Mesendoderm (in vitro differentiated cells): ENCODE measurements around the gene MDC1.
"Not testable (repeated sequence)": the region's sequence is repeated elsewhere in the genome, so short reads cannot be mapped to it uniquely, and the experiment has no call there.

Experiments
- DNase-seq: peaks from one replicate; pipeline ENCODE4 v3.0.0; 2013
- H2AK5ac ChIP-seq: 2 replicates; pipeline ENCODE4 v1.6.1; 2013; ENCODE audit warnings: low read length, inconsistent platforms
- H2BK120ac ChIP-seq: 2 replicates; pipeline ENCODE4 v1.6.1; 2013; ENCODE audit warnings: low read depth, mild to moderate bottlenecking, low read length, moderate library complexity, mixed read lengths
- H2BK15ac ChIP-seq: replicated peaks from 2 replicates; pipeline ENCODE4 v1.6.1; 2013; ENCODE audit warnings: low read depth, mild to moderate bottlenecking, moderate library complexity
- H2BK5ac ChIP-seq: 2 replicates; pipeline ENCODE4 v1.6.1; 2013; ENCODE audit warnings: low read length, inconsistent platforms
- H3K18ac ChIP-seq: 2 replicates; pipeline ENCODE4 v1.6.1; 2013; ENCODE audit warnings: mild to moderate bottlenecking, low read length, mixed read lengths
- H3K23ac ChIP-seq: one replicate; pipeline ENCODE4 v1.6.1; 2013; ENCODE audit warnings: low read length
- H3K27ac ChIP-seq: 2 replicates; pipeline ENCODE4 v1.5.1; 2013; ENCODE audit warnings: low read depth, mild to moderate bottlenecking, inconsistent platforms, low read length, moderate library complexity
- H3K27me3 ChIP-seq: 2 replicates; pipeline ENCODE4 v1.6.1; 2013; ENCODE audit warnings: low read length, control low read depth, mild to moderate bottlenecking, inconsistent platforms; ENCODE audit not compliant: insufficient read depth, poor library complexity
- H3K36me3 ChIP-seq: 2 replicates; pipeline ENCODE4 v1.6.1; 2013; ENCODE audit warnings: low read length, inconsistent platforms; ENCODE audit not compliant: control insufficient read depth, insufficient read depth
- H3K4ac ChIP-seq: one replicate; pipeline ENCODE4 v1.6.1; 2013; ENCODE audit warnings: low read depth, mild to moderate bottlenecking, low read length, moderate library complexity
- H3K4me1 ChIP-seq: 2 replicates; pipeline ENCODE4 v1.6.1; 2013; ENCODE audit warnings: low read depth, low read length, inconsistent platforms; ENCODE audit not compliant: control insufficient read depth
- H3K4me2 ChIP-seq: 2 replicates; pipeline ENCODE4 v1.6.1; 2013; ENCODE audit warnings: low read length
- H3K4me3 ChIP-seq: 2 replicates; pipeline ENCODE4 v1.5.1; 2013; ENCODE audit warnings: mild to moderate bottlenecking, low read length
- H3K56ac ChIP-seq: one replicate; pipeline ENCODE4 v1.6.1; 2013; ENCODE audit warnings: low read length
- H3K79me1 ChIP-seq: 2 replicates; pipeline ENCODE4 v1.6.1; 2013; ENCODE audit warnings: low read length, inconsistent platforms
- H3K79me2 ChIP-seq: 2 replicates; pipeline ENCODE4 v1.6.1; 2013; ENCODE audit warnings: mild to moderate bottlenecking, low read length; ENCODE audit not compliant: control insufficient read depth, insufficient read depth
- H3K9ac ChIP-seq: 2 replicates; pipeline ENCODE4 v1.6.1; 2013; ENCODE audit warnings: low read length, inconsistent platforms
- H4K5ac ChIP-seq: one replicate; pipeline ENCODE4 v1.6.1; 2013; ENCODE audit warnings: low read length
- H4K8ac ChIP-seq: one replicate; pipeline ENCODE4 v1.6.1; 2013; ENCODE audit warnings: low read depth, mild to moderate bottlenecking, control low read depth, low read length, moderate library complexity
- WGBS: extraction: QIAGEN DNeasy Blood & Tissue Kit; methylation state at CpG from one replicate; pipeline ENCODE4 v1.1.7; 2013; ENCODE audit warnings: low lambda C conversion rate, missing lambda C conversion rate; ENCODE audit not compliant: insufficient coverage; ENCODE audit errors: extremely low coverage; 5-methylcytosine and 5-hydroxymethylcytosine counted together

Gene MDC1

DNA sequence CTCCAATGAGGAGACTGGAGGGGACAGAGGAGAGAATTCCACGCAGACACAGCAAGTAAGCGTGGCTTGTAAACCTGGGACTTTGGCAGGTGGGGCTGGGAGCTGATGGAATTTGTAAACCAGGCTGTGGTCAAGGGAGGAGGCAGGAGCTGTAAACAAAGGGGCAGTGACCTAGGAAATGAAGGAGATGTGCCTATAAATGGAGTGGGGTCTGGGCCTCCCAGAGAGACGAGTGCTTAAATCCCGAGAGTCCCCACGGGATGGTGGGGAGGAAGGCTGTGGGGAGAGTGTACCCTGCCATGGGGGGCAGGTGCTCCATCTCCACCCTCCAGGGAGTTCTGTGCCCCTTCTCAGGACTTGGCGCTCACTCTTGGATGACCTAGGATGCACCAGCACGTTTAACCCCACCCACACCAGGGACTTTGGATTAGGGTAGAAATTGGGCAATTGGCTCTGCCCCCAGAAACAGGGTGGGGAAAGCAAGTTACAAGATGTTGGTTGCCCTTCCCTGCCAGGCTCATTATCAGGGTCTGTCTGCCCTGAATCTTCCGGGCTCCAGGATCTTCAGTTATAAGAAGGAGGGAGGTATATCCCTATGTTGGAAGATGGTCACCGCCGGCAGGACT, 40.3 kb downstream of the MDC1 start:
- Histone ChIP-seq H3K79me1 (peaks cover 12% of the 10 kb centered on the region), H3K27me3 (no peaks in the 10 kb centered on the region), H2AK5ac (no peak overlapping the region), H3K9ac (no peak overlapping the region), H4K5ac (no peak overlapping the region), H3K4ac (no peak overlapping the region), H3K4me3 (no peak overlapping the region), H2BK15ac (no peak overlapping the region), H3K36me3 (peaks cover 10% of the 10 kb centered on the region), H3K23ac (no peak overlapping the region), H3K4me1 (no peaks in the 10 kb centered on the region), H3K18ac (no peak overlapping the region), H3K4me2 (no peak overlapping the region), H4K8ac (no peak overlapping the region), H2BK5ac (no peak overlapping the region), H3K56ac (no peak overlapping the region), H2BK120ac (no peak overlapping the region), H3K27ac (no peak overlapping the region), H3K79me2 (peaks cover 16% of the 10 kb centered on the region)
- no peak for DNase-seq
- WGBS, result no CpG with 5 or more reads among the region's 10 CpGs

DNA sequence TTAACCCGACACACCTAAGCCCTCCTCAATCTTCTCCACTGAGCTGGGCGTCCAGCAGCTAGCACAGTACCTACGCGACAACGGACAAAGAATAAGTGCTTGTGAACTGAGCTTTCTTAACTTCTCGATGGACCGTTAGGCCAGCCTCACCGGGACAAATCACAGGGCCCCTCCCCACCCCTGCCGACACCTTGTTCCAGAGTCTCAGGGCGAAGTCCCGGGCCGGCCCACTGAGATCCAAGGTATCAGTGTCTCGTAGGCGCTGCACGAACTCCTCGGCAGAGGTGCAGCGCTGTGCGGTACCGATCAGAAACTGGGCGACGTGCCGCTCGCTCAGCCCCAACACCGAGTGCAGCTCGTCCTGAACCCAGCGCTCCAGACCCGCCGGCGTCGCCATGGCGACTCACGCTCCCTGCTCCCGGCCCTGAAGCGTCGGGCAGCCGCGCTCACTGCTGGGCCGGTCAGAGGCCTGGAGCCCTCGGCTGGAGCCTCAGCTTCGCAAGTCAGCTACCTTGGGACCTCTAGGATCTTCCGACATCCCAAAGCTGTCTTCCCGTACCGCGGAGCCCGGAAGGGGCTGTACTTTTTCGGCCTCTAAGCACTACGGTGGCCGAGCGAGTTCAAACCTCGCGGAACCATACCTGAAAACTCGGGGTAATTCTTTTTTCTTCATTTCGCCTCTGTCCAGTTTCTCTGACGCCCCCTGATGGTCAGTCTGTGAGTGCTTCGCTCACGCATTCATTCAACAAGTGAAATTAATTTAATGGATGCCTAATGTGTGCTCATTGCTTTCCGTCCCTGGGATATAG, 44.4 kb downstream of the MDC1 start, which contains the start of gene DHX16:
DHX16 (minus strand) TSS at position 562 of the 809 bp plus-strand sequence; CDS start at position 397, 165 bp downstream.
- Histone ChIP-seq H3K36me3 (peaks cover 8% of the 10 kb centered on the region), H3K27ac (peak within 1 kb of the TSS; percentile 69), H2AK5ac (no peak within 1 kb of the TSS), H3K56ac (peak within 1 kb of the TSS; percentile 97), H2BK15ac (no peak within 1 kb of the TSS), H3K4ac (no peak within 1 kb of the TSS), H3K4me1 (no peaks in the 10 kb centered on the region), H2BK120ac (no peak within 1 kb of the TSS), H3K27me3 (no peaks in the 10 kb centered on the region), H3K4me2 (peak within 1 kb of the TSS; percentile 96), H3K4me3 (peak within 1 kb of the TSS; percentile 97), H4K5ac (no peak within 1 kb of the TSS), H4K8ac (no peak within 1 kb of the TSS), H3K79me2 (peaks cover 4% of the 10 kb centered on the region), H2BK5ac (no peak within 1 kb of the TSS), H3K23ac (peak within 1 kb of the TSS; percentile 96), H3K18ac (no peak within 1 kb of the TSS), H3K9ac (peak within 1 kb of the TSS; percentile 98), H3K79me1 (peaks cover 4% of the 10 kb centered on the region)
- whole genome bisulfite sequencing, result no CpG with 5 or more reads among the region's 57 CpGs
- peak; percentile 98 for DNase-seq

DNA sequence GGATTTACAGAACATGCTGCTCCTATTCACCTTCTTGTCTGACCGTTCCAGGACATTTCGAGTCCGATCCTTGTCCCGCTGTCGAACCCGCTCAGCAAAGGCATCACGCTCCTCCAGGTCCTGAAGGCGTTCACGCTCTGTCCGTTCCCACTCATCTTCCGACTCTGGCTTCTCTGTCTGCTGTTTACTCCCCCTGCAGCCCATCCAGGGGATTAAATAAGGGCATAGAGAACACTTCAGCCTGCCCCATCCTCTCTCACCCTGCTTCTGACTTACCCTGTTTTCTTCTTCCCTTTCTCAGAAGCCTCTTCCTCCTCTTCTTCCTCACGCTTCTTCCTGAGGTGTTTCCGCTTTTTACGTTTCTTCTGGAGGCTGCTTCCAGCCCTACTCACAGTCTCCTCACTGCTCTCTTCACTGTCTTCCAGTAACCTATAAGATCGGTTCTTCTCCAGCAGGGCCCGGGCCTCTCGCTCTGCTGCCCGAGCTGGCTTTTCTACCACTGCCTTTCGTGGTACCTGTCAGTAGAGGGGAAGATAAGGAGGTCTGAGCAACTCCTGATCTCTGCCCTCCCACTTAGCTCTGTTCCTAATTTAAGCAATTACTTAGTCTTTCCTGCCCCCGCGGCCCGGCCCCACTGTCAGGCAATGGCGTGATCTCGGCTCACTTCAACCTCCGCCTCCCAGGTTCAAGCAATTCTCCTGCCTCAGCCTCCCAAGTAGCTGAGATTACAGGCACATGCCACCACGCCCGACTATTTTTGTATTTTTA, 46.1 kb downstream of the MDC1 start:
- Histone ChIP-seq H2BK15ac (no peak overlapping the region), H2BK120ac (no peak overlapping the region), H2AK5ac (no peak overlapping the region), H3K4me3 (no peak overlapping the region), H4K8ac (no peak overlapping the region), H3K56ac (no peak overlapping the region), H3K27ac (no peak overlapping the region), H4K5ac (no peak overlapping the region), H2BK5ac (no peak overlapping the region), H3K36me3 (peaks cover under 1% of the 10 kb centered on the region), H3K27me3 (no peaks in the 10 kb centered on the region), H3K4ac (no peak overlapping the region), H3K18ac (no peak overlapping the region), H3K23ac (no peak overlapping the region), H3K9ac (no peak overlapping the region), H3K79me1 (peaks cover 4% of the 10 kb centered on the region), H3K4me1 (no peaks in the 10 kb centered on the region), H3K79me2 (peaks cover 4% of the 10 kb centered on the region), H3K4me2 (no peak overlapping the region)
- no CpG with 5 or more reads among the region's 27 CpGs for WGBS
- peak; percentile 45 for DNase-seq

DNA sequence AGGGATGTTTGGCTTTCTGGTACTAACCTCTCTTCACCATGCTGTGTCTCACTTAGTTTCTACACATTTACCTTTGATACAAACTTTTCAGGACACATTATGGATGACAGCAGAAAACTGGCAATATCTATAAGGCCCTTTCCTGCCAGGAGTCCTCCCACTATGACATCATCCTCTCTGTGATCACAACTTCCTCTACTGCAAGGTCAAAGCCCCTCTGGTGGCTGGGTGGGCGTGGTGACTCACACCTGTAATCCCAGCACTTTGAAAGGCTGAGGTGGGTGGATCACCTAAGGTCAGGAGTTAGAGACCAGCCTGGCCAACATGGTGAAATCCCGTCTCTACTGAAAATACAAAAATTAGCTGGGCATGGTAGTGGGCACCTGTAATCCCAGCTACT, 50.8 kb downstream of the MDC1 start:
- not testable (repeated sequence) for H4K8ac ChIP-seq, H3K4me3 ChIP-seq, H3K79me2 ChIP-seq, H2AK5ac ChIP-seq, H2BK5ac ChIP-seq, H3K18ac ChIP-seq, H2BK15ac ChIP-seq, H3K4me1 ChIP-seq, H3K4me2 ChIP-seq, H3K27ac ChIP-seq, H3K36me3 ChIP-seq, H3K56ac ChIP-seq, H3K9ac ChIP-seq, H4K5ac ChIP-seq, H2BK120ac ChIP-seq, H3K23ac ChIP-seq, H3K79me1 ChIP-seq, H3K27me3 ChIP-seq, H3K4ac ChIP-seq
- peak; percentile 55 for DNase-seq
- no CpG with 5 or more reads among the region's 2 CpGs for WGBS

DNA sequence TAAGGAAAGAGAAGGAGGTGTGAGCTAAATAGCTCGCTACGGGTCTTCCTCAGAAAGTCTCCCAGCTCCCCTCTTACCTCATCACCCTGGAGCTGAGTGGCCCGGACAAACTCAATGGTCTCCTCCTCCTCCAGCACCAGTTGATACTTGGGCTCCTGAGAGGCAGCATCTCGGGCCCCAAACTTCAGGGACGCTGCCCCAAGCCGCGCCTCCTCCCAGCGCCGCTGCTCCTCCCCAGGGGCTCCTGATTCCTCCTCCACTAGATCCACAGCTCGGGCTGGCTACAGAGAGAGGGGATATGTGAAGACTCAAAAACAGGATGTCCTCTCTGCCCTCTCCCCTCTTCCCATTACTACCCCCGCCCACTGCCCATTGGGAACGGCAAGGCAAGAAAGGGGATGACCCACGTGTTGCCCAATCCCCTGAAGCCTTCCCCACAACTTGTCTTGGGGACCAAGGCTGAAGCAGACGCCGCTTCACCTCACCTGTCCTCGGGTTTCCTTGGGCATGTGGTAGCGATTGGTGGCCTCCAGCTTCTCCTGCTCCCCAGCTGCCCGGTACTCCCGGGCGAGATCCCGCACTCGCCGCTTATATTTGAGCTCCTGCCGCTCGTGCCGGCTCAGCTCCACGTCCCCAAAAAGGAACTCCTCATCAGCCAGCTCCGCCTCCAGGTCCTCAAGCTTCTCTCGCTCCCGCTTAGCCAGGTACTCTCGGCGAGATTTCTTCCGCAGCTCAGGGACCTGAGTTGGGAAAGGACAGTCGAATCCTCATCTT, 51.9 kb downstream of the MDC1 start:
- no peak overlapping the region for H3K4me3 ChIP-seq
- no peak overlapping the region for H3K4ac ChIP-seq
- H3K18ac ChIP-seq, result no peak overlapping the region
- no peak overlapping the region for H3K4me2 ChIP-seq
- H2AK5ac ChIP-seq, result no peak overlapping the region
- H4K8ac ChIP-seq, result no peak overlapping the region
- no peak overlapping the region for H2BK15ac ChIP-seq
- H3K56ac ChIP-seq, result no peak overlapping the region
- H2BK5ac ChIP-seq, result no peak overlapping the region
- H2BK120ac ChIP-seq, result no peak overlapping the region
- H3K27me3 ChIP-seq, result no peaks in the 10 kb centered on the region
- H3K27ac ChIP-seq, result no peak overlapping the region
- no peak overlapping the region for H4K5ac ChIP-seq
- no peak overlapping the region for H3K23ac ChIP-seq
- H3K4me1 ChIP-seq, result no peaks in the 10 kb centered on the region
- DNase-seq, result no peak
- H3K36me3 ChIP-seq, result peaks cover 5% of the 10 kb centered on the region
- no peaks in the 10 kb centered on the region for H3K79me2 ChIP-seq
- WGBS, result no CpG with 5 or more reads among the region's 34 CpGs
- H3K9ac ChIP-seq, result no peak overlapping the region
- H3K79me1 ChIP-seq, result no peaks in the 10 kb centered on the region
